ENCODE results near the gene CGB5.

DNA sequence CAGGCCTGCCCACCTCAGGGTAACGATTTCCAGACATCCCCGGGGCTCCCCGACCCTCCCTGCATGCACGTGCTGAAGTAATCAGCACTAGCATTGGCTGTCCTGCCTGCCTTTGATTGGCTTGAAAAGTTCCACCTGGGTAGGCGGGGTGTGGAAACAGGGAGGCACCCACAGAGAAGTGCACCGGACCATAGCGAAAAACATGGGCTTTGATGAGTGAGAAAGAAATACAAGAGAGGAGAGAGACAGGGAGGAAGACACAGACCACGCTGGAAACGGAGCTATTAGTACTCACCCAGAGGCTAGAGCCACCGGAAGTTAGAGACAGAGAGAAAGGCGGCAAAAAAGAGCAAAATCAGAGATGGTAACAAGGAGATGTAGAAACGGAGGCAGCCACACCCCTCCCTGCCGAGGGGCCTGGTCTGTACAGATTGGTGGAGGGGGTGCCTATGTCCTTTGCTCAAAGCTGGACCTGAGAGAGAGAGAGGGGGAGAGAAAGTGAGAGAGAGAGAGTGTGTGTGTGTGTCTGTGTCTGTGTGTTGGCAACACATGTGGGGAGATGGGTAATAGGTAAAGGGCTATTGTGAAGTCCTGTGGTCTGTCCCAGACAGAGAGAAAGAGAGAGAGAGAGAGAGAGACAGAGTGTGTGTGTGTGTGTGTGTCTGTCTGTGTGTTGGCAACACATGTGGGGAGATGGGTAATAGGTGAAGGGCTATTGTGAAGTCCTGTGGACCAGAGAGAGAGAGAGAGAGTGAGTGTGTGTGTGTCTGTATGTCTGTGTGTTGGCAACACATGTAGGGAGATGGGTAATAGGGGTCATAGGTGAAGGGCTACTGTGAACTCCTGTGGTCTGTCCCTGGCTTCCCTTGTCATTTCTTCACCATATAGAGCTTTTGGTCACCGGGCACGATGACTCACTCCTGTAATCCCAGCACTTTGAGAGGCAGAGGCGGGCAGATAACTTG, 22.4 kb upstream of the CGB5 start:
- TF ChIP-seq, protein P1, sequence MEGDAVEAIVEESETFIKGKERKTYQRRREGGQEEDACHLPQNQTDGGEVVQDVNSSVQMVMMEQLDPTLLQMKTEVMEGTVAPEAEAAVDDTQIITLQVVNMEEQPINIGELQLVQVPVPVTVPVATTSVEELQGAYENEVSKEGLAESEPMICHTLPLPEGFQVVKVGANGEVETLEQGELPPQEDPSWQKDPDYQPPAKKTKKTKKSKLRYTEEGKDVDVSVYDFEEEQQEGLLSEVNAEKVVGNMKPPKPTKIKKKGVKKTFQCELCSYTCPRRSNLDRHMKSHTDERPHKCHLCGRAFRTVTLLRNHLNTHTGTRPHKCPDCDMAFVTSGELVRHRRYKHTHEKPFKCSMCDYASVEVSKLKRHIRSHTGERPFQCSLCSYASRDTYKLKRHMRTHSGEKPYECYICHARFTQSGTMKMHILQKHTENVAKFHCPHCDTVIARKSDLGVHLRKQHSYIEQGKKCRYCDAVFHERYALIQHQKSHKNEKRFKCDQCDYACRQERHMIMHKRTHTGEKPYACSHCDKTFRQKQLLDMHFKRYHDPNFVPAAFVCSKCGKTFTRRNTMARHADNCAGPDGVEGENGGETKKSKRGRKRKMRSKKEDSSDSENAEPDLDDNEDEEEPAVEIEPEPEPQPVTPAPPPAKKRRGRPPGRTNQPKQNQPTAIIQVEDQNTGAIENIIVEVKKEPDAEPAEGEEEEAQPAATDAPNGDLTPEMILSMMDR (IDR thresholded peaks at IDR 0.05): no peak
- no peak for TF ChIP-seq POLR2AphosphoS5 (IDR thresholded peaks at IDR 0.05)

Data from breast epithelium (tissue), 3 donors.